DOHH2 (cell line): ENCODE measurements around the gene AGFG1.

Experiments used
- H3F3A ChIP-seq: fragments of 200-600 bp; sonication (generic), shearing (Covaris generic); 2 replicates; pipeline ENCODE4 v1.6.0; 2016; ENCODE audit warnings: antibody characterized with exemption, mild to moderate bottlenecking; ENCODE audit not compliant: control insufficient read depth, insufficient read depth
- H3K27ac ChIP-seq: fragments of 200-600 bp; sonication (generic); 2 replicates; pipeline ENCODE4 v1.5.1; 2014; ENCODE audit warnings: low read depth, mild to moderate bottlenecking, low read length, moderate library complexity
- H3K27me3 ChIP-seq: fragments of 200-600 bp; sonication (generic); 2 replicates; pipeline ENCODE4 v1.6.1; 2014; ENCODE audit warnings: mild to moderate bottlenecking, low read length, mixed read lengths; ENCODE audit not compliant: control insufficient read depth
- H3K36me3 ChIP-seq: fragments of 200-600 bp; sonication (generic); 2 replicates; pipeline ENCODE4 v1.6.1; 2014; ENCODE audit warnings: mild to moderate bottlenecking, low read length, moderate library complexity, mixed read lengths; ENCODE audit not compliant: control insufficient read depth
- H3K4me1 ChIP-seq: fragments of 200-600 bp; sonication (generic); 2 replicates; pipeline ENCODE4 v1.6.1; 2014; ENCODE audit warnings: mild to moderate bottlenecking, low read length, mixed read lengths; ENCODE audit not compliant: control insufficient read depth
- H3K4me2 ChIP-seq: fragments of 200-600 bp; sonication (generic); 2 replicates; pipeline ENCODE4 v1.6.0; 2014; ENCODE audit warnings: mild to moderate bottlenecking, low read length, moderate library complexity
- H3K4me3 ChIP-seq: fragments of 200-600 bp; sonication (generic); 2 replicates; pipeline ENCODE4 v1.5.1; 2014; ENCODE audit warnings: mild to moderate bottlenecking, low read length, mixed read lengths
- H3K79me2 ChIP-seq: fragments of 200-600 bp; sonication (generic); 2 replicates; pipeline ENCODE4 v1.6.1; 2014; ENCODE audit warnings: mild to moderate bottlenecking, low read length, mixed read lengths; ENCODE audit not compliant: control insufficient read depth
- H3K9me2 ChIP-seq: fragments of 200-600 bp; sonication (generic); replicated peaks from 2 replicates; pipeline ENCODE4 v1.6.1; 2014; ENCODE audit warnings: mild to moderate bottlenecking, low read length, mixed read lengths; ENCODE audit not compliant: control insufficient read depth
- H3K9me3 ChIP-seq: fragments of 200-600 bp; sonication (generic); 2 replicates; pipeline ENCODE4 v1.6.1; 2014; ENCODE audit warnings: antibody characterized with exemption, low read length, mixed read lengths; ENCODE audit not compliant: control insufficient read depth, insufficient read depth
- H4K20me1 ChIP-seq: fragments of 200-600 bp; sonication (generic); 2 replicates; pipeline ENCODE4 v1.6.0; 2014; ENCODE audit warnings: low read depth, mild to moderate bottlenecking, antibody characterized with exemption, low read length, moderate library complexity; ENCODE audit not compliant: control insufficient read depth, insufficient read depth
- EZH2phosphoT487 ChIP-seq: fragments of 200-600 bp; sonication (generic); IDR thresholded peaks from 2 replicates; pipeline ENCODE4 v1.6.1; 2017; ENCODE audit warnings: borderline replicate concordance, mild to moderate bottlenecking, antibody characterized with exemption, low read length, moderate library complexity, mixed read lengths
- TF ChIP-seq, protein P1 (sequence below): fragments of 200-600 bp; sonication (generic); IDR thresholded peaks from one replicate; pipeline ENCODE4 v1.5.1; 2014; ENCODE audit warnings: antibody characterized with exemption, mild to moderate bottlenecking, low read depth, low read length; ENCODE audit not compliant: poor library complexity, severe bottlenecking

Gene AGFG1

GRCh38 chr2:227451655-227451992 lies 20.3 kb upstream of the AGFG1 start:
- no peaks in the 10 kb centered on the region for H3K36me3 ChIP-seq
- H3F3A ChIP-seq, result no peaks in the 10 kb centered on the region
- H4K20me1 ChIP-seq, result no peaks in the 10 kb centered on the region
- no peak for TF ChIP-seq EZH2phosphoT487
- TF ChIP-seq, protein P1, sequence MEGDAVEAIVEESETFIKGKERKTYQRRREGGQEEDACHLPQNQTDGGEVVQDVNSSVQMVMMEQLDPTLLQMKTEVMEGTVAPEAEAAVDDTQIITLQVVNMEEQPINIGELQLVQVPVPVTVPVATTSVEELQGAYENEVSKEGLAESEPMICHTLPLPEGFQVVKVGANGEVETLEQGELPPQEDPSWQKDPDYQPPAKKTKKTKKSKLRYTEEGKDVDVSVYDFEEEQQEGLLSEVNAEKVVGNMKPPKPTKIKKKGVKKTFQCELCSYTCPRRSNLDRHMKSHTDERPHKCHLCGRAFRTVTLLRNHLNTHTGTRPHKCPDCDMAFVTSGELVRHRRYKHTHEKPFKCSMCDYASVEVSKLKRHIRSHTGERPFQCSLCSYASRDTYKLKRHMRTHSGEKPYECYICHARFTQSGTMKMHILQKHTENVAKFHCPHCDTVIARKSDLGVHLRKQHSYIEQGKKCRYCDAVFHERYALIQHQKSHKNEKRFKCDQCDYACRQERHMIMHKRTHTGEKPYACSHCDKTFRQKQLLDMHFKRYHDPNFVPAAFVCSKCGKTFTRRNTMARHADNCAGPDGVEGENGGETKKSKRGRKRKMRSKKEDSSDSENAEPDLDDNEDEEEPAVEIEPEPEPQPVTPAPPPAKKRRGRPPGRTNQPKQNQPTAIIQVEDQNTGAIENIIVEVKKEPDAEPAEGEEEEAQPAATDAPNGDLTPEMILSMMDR, result no peak
- peaks cover 22% of the 10 kb centered on the region for H3K4me1 ChIP-seq
- H3K9me3 ChIP-seq, result no peaks in the 10 kb centered on the region
- H3K27me3 ChIP-seq, result no peaks in the 10 kb centered on the region
- H3K4me2 ChIP-seq, result no peak overlapping the region
- no peak overlapping the region for H3K27ac ChIP-seq
- H3K4me3 ChIP-seq, result no peak overlapping the region
- no peaks in the 10 kb centered on the region for H3K9me2 ChIP-seq
- H3K79me2 ChIP-seq, result no peaks in the 10 kb centered on the region

- no peaks in the 10 kb centered on the region for H3K36me3 ChIP-seq
- 0 out of 2 replicates have a peak, but pooled peaks cover 2% of the 10 kb centered on the region for H3K27me3 ChIP-seq
- no peaks in the 10 kb centered on the region for H3K9me3 ChIP-seq
- no peak overlapping the region for H3K4me2 ChIP-seq
- H3K79me2 ChIP-seq, result no peaks in the 10 kb centered on the region
- H3K4me3 ChIP-seq, result no peak overlapping the region
- H3K9me2 ChIP-seq, result no peaks in the 10 kb centered on the region
- H3K27ac ChIP-seq, result no peak overlapping the region
- H4K20me1 ChIP-seq, result no peaks in the 10 kb centered on the region
- H3F3A ChIP-seq, result no peaks in the 10 kb centered on the region
- TF ChIP-seq, protein P1, result no peak
- peaks cover 26% of the 10 kb centered on the region for H3K4me1 ChIP-seq
These were observed 18.1 kb upstream of the AGFG1 start for GRCh38 chr2:227453810-227454209.

DNA sequence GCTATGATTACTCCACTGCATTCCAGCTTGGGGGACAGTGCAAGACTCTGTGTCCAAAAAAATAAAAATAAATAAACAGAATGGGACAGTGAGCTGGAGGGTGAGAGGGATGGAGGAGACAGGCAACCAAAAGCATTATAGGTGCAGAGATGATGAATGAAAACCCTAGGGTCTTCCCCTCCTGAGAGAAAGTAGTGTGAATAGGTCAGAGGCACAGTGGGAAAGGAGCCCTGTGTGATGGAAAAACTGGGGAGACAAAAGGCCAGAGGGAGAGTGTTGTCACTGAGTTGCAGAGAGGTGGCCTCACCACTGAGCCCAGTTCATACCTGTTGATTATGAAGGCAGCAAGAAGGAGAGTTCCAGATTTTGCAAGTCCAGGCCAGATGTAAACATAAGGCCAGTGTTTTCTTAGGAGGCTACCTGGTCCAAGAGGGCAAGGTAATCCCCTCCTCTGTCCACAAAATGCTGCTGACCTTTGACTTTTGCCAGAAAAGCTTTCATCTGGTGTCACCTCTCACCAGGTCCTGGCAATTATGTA lies 17.6 kb upstream of the AGFG1 start:
- no peak overlapping the region for H3K4me2 ChIP-seq
- H3K36me3 ChIP-seq, result no peaks in the 10 kb centered on the region
- H3K9me3 ChIP-seq, result no peaks in the 10 kb centered on the region
- no peak overlapping the region for H3K27ac ChIP-seq
- no peak for TF ChIP-seq EZH2phosphoT487
- TF ChIP-seq, protein P1, result no peak
- H3K79me2 ChIP-seq, result no peaks in the 10 kb centered on the region
- H3F3A ChIP-seq, result no peaks in the 10 kb centered on the region
- H3K9me2 ChIP-seq, result no peaks in the 10 kb centered on the region
- no peaks in the 10 kb centered on the region for H4K20me1 ChIP-seq
- peaks cover 25% of the 10 kb centered on the region for H3K4me1 ChIP-seq
- 0 out of 2 replicates have a peak, but pooled peaks cover 4% of the 10 kb centered on the region for H3K27me3 ChIP-seq
- H3K4me3 ChIP-seq, result no peak overlapping the region
